AG20443 (cell line): ENCODE measurements around the gene CACNB4.
"Not testable (repeated sequence)": the region's sequence is repeated elsewhere in the genome, so short reads cannot be mapped to it uniquely, and the experiment has no call there.

Experiments used
- DNase-seq: peaks from one replicate; pipeline ENCODE4 v3.0.0; 2012; ENCODE audit warnings: low spot score, mixed read lengths

CACNB4 gene

GRCh38 chr2:152050915-152051314, 47.9 kb downstream of the CACNB4 start:
- DNase-seq, result no peak

- DNase-seq, result no peak
Observed at GRCh38 chr2:152050341-152050740, 48.5 kb downstream of the CACNB4 start.

GRCh38 chr2:152049541-152049940, 49.3 kb downstream of the CACNB4 start:
- DNase-seq, result no peak

GRCh38 chr2:152047824-152048471, 50.9 kb downstream of the CACNB4 start:
- no peak for DNase-seq

- no peak for DNase-seq
Observed at GRCh38 chr2:152046940-152047339, 51.9 kb downstream of the CACNB4 start.

GRCh38 chr2:152042636-152043615, 55.9 kb downstream of the CACNB4 start:
- no peak for DNase-seq

GRCh38 chr2:152038441-152038958, 60.3 kb downstream of the CACNB4 start:
- no peak for DNase-seq

- DNase-seq, result no peak
Observed at GRCh38 chr2:152037743-152038435, 61.0 kb downstream of the CACNB4 start.

GRCh38 chr2:152036611-152037469, 62.0 kb downstream of the CACNB4 start:
- DNase-seq, result peak; percentile 82

GRCh38 chr2:152034257-152034801, 64.5 kb downstream of the CACNB4 start:
- no peak for DNase-seq

- DNase-seq, result no peak
Observed at GRCh38 chr2:152033011-152033925, 65.6 kb downstream of the CACNB4 start.

- DNase-seq, result no peak
Observed at GRCh38 chr2:152031747-152032306, 67.0 kb downstream of the CACNB4 start.

- DNase-seq, result not testable (repeated sequence)
Observed at GRCh38 chr2:152030596-152031328, 68.1 kb downstream of the CACNB4 start.

GRCh38 chr2:152028182-152028862, 70.5 kb downstream of the CACNB4 start:
- DNase-seq, result no peak

- DNase-seq, result peak; percentile 82
Observed at GRCh38 chr2:152025678-152026287, 73.1 kb downstream of the CACNB4 start.

GRCh38 chr2:152024477-152024876, 74.4 kb downstream of the CACNB4 start:
- no peak for DNase-seq

- DNase-seq, result no peak
Observed at GRCh38 chr2:152022090-152022489, 76.8 kb downstream of the CACNB4 start.

GRCh38 chr2:152021001-152021400, 77.8 kb downstream of the CACNB4 start:
- not testable (repeated sequence) for DNase-seq
